HL-60 (cell line): Measurements from ENCODE around the gene CHAD.

Experiments used
- DNase-seq, 2 experiments: peaks; one replicate each; pipeline ENCODE4 v3.0.0-alpha.2; 2010 to 2020; ENCODE audit warnings: low read depth in 1 of 2, low spot score in 1 of 2
- H3K27ac ChIP-seq: fragments of 250-450 bp; sonication (Bioruptor Pico); replicated peaks from 2 replicates; pipeline ENCODE4 v1.5.1; 2020; ENCODE audit warnings: mild to moderate bottlenecking, moderate library complexity
- H3K27me3 ChIP-seq: fragments of 250-450 bp; sonication (Bioruptor Pico); 2 replicates; pipeline ENCODE4 v1.5.1; 2021; ENCODE audit warnings: mild to moderate bottlenecking, moderate library complexity; ENCODE audit not compliant: insufficient read depth, poor library complexity, severe bottlenecking
- H3K4me3 ChIP-seq: replicated peaks from 2 replicates; pipeline ENCODE4 v1.5.1; 2011; ENCODE audit warnings: mild to moderate bottlenecking, control low read depth, low read length; ENCODE audit not compliant: insufficient read depth
- CTCF ChIP-seq: IDR thresholded peaks from one replicate; pipeline ENCODE4 v1.5.1; 2011; ENCODE audit warnings: low read length, control low read depth, inconsistent platforms; ENCODE audit not compliant: insufficient read depth
- GABPA ChIP-seq: IDR thresholded peaks from 2 replicates; pipeline ENCODE4 v1.6.1; 2012; ENCODE audit warnings: low read depth
- POLR2AphosphoS5 ChIP-seq: IDR thresholded peaks from 2 replicates; pipeline ENCODE4 v1.6.1; 2012; ENCODE audit warnings: low read depth
- REST ChIP-seq: IDR thresholded peaks from 2 replicates; pipeline ENCODE4 v1.6.1; 2012; ENCODE audit warnings: low read depth; ENCODE audit not compliant: insufficient replicate concordance
- SPI1 ChIP-seq: IDR thresholded peaks from 2 replicates; pipeline ENCODE4 v1.6.1; 2012; ENCODE audit warnings: low read depth, mild to moderate bottlenecking, borderline replicate concordance

Gene CHAD

GRCh38 chr17:50472286-50472685 lies 3.6 kb upstream of the CHAD start:
- no peak overlapping the region for H3K4me3 ChIP-seq
- DNase-seq: no peak
- H3K27ac ChIP-seq: no peak overlapping the region
- TF ChIP-seq SPI1 (no peak), POLR2AphosphoS5 (no peak)
- peaks cover 23% of the 10 kb centered on the region for H3K27me3 ChIP-seq

GRCh38 chr17:50471009-50471905 lies 2.6 kb upstream of the CHAD start:
- Histone ChIP-seq H3K4me3 (no peak overlapping the region), H3K27ac (no peak overlapping the region), H3K27me3 (peaks cover 23% of the 10 kb centered on the region)
- peak in 1 of 2 experiments; percentile 37 for DNase-seq
- TF ChIP-seq SPI1 (peak; percentile 56; the same call in 1 of the 2 replicates), GABPA (no peak)

GRCh38 chr17:50470426-50470825 lies 1.7 kb upstream of the CHAD start:
- TF ChIP-seq REST (no peak), SPI1 (no peak), GABPA (no peak), POLR2AphosphoS5 (no peak), CTCF (no peak)
- Histone ChIP-seq H3K27ac (no peak overlapping the region), H3K4me3 (no peak overlapping the region), H3K27me3 (peaks cover 23% of the 10 kb centered on the region)
- DNase-seq: no peak

- Histone ChIP-seq H3K27me3 (peaks cover 23% of the 10 kb centered on the region), H3K27ac (no peak overlapping the region), H3K4me3 (no peak overlapping the region)
- no peak for TF ChIP-seq CTCF
- TF ChIP-seq GABPA: no peak
- no peak for TF ChIP-seq REST
- TF ChIP-seq POLR2AphosphoS5: no peak
- TF ChIP-seq SPI1: no peak
- DNase-seq: no peak
These were observed 1.1 kb upstream of the CHAD start for GRCh38 chr17:50469671-50470305.
